GM21515 (cell line): ENCODE data around the gene WASHC3.
"Not testable (repeated sequence)": the region's sequence is repeated elsewhere in the genome, so short reads cannot be mapped to it uniquely, and the experiment has no call there.

ENCODE experiments used
- ATAC-seq: cut with Tn5 transposase; IDR thresholded peaks from one replicate; pipeline ENCODE4 v1.9.1; 2021; ENCODE audit not compliant: unreplicated experiment

WASHC3 gene

GRCh38 chr12:102061560-102062418, at the start of gene WASHC3:
Gene WASHC3 (minus strand): TSS chr12:102061991. CDS start chr12:102061962, 29 bp downstream.
- peak; percentile 97 for ATAC-seq

DNA sequence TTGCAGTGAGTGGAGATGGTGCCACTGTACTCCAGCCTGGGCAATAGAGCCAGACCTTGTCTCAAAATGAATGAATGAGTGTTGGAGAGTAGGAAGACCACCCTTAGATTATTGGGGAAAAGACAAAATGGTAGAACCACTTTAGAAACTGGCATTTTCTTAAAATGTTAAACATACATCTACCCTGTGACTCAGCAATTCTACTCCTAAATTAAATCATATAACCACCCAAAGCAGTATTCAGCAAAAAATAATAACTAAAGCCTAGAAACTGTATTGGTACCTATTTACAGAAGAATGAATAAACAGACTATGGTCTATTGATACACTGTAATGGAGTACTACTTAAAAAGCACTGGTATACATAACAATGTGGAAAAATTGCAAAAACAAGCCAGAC, 49.0 kb upstream of the WASHC3 start:
- no peak for ATAC-seq

DNA sequence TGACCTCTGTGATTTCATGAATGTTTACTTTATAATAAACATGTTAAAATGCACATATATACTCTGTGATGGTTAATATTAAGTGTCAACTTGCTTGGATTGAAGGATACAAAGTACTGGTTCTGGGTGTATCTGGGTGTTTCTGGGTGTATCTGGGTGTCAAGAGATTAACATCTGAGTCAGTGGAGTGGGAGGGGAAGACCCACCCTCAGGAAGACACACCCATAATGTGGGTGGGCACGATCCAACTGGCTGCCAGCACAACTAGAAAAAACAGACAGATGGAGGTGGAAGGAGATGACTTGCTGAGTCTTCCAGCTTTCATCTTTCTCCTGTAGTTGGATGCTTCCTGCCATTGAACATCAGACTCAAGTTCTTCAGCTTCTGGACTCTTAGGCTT, 46.2 kb upstream of the WASHC3 start:
- ATAC-seq = no peak

DNA sequence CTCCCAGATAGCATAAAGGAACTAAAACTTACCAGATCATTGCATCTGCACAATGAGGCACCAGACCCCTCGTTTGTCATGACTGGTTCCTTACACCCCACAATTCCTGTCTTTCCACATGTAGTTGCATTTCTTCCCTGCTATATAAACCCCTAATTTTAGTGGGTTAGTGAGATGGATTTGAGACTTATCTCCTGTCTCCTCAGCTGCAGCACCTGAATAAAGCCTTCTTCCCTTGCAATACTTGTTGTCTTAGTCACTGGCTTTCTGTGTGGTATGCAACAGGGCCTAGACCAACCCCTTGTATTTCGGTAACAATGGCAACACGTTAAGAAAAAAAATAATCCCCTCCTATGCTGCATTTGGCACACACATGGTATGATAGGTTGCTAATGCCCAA, 45.1 kb upstream of the WASHC3 start:
- ATAC-seq = no peak

DNA sequence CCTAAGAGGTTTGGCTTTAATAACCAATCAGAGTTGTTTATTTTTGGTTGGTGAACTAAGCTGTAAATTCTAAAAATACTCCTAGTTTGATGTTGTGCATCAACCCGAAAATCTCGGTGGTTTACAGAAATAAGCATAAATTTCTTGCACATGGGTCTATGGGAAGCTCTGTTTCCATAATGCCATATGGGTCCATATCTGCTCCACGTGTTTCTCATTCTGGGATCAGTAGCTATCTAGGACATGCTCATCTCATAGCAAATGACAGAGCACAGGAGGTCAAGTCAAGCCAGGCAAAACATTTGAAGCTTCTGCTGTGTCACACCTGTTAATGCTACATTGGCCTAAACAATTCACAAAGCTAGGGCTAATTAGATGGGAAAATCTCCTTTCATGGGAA, 35.1 kb upstream of the WASHC3 start:
- ATAC-seq = no peak

GRCh38 chr12:102095677-102096263, 34.0 kb upstream of the WASHC3 start:
- peak; percentile 63 for ATAC-seq

DNA sequence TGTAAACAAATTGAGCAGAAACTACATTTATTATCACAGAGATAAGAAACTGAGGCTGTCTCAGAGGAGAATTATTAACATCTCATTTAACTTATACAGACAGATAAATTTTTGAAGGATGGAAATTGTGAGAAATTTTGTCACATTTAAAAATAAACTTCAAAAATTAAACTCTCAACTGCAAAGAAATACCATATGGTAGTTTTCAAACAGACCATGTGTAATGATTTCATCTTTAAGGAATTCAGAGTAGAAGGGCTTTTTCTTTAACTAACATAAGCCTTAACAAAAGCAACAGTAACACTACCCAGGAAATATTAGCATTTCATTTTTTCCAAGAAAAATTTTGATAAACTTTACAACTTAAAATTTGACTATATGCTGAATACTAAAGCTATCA, 31.5 kb upstream of the WASHC3 start:
- ATAC-seq = no peak

DNA sequence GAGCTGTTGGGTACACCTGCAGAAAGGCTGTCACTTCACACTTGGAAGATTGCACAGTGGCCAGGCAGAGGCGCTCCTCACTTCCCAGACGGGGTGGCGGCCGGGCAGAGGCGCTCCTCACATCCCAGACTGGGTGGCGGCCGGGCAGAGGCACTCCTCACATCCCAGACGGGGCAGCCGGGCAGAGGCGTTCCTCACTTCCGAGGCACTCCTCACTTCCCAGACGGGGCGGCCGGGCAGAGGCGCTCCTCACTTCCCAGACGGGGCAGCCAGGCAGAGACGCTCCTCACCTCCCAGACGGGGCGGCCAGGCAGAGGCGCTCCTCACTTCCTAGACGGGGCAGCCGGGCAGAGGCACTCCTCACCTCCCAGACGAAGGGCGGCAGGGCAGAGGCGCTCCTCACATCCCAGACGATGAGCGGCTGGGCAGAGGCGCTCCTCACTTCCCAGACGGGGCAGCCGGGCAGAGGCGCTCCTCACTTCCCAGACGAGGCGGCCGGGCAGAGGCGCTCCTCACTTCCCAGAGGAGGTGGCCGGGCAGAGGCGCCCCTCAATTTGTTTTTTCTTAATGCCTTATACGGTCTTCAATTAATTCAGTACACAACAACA, 27.5 kb upstream of the WASHC3 start:
- not testable (repeated sequence) for ATAC-seq

DNA sequence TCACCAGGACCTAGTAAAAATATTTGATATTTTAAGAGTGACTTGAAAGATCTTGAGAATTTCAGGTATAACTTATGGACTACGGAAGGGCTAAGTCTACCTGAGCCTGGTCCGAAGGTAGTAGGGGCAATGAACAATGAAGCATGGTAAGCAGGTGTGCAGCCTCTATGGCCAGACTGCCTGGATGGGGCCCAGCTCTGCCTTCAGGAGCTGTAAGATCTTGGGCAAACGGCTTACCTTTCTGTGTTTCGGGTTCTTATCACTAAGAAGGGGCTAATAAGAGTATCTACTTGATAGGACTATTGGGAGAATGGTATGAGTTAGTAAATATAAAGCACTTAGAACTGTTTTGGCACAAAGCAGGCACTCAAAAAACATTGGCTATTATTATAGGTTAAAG, 19.1 kb upstream of the WASHC3 start:
- ATAC-seq = no peak

DNA sequence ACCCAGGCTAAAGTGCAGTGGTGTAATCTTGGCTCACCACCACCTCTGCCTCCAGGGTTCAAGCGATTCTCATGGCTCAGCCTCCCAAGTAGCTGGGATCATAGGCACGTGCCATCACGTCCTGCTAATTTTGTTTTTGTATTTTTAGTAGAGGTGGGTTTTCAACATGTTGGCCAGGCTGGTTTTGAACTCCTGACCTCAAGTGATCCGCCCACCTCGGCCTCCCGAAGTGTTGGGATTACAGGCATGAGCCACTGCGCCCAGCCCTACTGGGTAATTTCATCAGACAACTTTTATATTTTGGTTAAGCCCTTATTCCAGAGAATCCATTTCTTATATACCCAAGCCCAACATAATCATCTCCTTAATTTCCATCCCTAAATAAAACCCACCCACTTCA, 10.3 kb upstream of the WASHC3 start:
- ATAC-seq = not testable (repeated sequence)

GRCh38 chr12:102069707-102070106, 7.9 kb upstream of the WASHC3 start:
- no peak for ATAC-seq

DNA sequence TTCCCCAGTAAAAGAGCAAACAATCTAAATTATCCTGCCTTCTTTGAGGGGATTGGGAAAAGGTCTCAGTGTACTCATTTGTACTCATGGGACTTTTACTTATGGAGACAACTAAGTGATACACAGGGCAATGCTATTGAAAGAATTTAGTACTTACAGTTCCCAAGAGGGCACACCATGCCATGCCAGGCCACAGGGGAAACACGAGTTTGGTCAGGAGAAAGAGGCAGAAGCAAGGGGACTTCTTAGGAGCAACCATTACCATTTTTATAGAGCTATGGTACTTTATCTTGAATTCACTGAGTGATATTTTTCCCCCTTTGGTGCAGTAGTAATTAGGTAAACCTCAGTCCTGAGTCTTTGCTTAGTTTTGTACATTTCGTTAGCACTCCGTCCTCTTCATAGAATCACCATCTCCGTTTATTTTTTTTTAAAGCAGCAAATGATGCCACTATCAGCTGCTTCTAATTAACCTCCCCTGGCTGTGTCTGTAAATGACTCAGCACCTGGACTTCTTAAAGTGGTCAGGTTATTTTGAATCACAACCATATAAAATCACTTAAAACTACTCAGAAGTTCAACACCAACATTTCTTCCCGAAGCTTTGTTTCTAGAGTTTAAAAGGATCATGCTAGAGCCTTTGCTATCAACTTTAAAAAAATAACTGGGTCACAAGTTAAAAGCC, 5.9 kb upstream of the WASHC3 start:
- no peak for ATAC-seq

DNA sequence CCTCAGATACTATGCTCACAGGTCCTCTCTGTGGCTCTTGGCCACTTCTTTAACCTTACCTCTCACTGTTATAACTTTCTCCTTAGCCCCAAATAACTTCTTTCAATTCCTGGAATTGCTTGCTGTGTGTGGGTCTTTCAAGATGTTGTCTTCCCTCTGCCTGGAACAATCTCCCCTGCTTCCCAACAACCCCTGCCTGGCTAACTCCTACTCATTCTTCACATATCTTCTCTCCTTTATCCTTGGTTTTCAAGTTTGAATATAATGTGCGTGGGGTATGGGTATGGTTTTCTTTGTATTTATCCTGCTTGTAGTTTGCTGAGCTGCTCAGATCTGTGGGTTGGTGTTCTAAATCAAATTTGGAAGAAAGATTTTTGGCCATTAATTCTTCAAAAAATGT, 2.7 kb upstream of the WASHC3 start:
- ATAC-seq = no peak

GRCh38 chr12:102063069-102063468, 1.3 kb upstream of the WASHC3 start:
- no peak for ATAC-seq

GRCh38 chr12:102062419-102062806, 622 bp upstream of the WASHC3 start:
- no peak for ATAC-seq

- peak; percentile 38 for ATAC-seq
These were observed 663 bp downstream of the WASHC3 start for GRCh38 chr12:102061096-102061559.

GRCh38 chr12:102059343-102059742, 2.4 kb downstream of the WASHC3 start:
- ATAC-seq = no peak

DNA sequence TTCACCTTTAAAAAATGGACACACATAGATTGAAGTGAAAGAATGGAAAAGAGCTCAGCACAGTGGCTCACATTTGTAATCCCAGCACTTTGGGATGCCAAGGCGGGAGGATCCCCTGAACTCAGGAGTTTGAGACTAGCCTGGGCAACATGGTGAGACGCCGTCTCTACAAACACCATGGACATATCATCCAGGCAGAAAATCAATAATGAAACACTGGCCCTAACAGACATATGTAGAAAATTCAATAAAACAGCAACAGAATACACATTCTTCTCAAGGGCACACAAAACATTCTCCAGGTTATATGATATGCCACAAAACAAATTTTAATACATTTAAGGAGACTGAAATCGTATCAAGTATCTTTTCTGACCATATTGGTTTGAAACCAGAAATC, 7.4 kb downstream of the WASHC3 start:
- ATAC-seq = no peak

GRCh38 chr12:102053062-102053349, 8.8 kb downstream of the WASHC3 start:
- no peak for ATAC-seq

GRCh38 chr12:102052192-102053061, 9.4 kb downstream of the WASHC3 start:
- ATAC-seq = no peak
